Psoas muscle (tissue), 8 donors: ENCODE data around the gene KDM4C. TPM values are rescaled to one million over a fixed set of nuclear protein-coding genes. Genes with fewer than 3 reads are reported as not detected.
A peak's percentile ranks its signal among the peaks of the same experiment; 100 is the strongest.

ENCODE experiments used
- ATAC-seq, 4 donors: fragments of 200-7000 bp; cut with Tn5 transposase; one replicate each; pipeline ENCODE4 v1.9.1; 2020; ENCODE audit warnings: moderate library complexity in 3 of 4, mild to moderate bottlenecking in 2 of 4
- DNase-seq, 2 donors: peaks; one replicate each; pipeline ENCODE4 v3.0.0-alpha.2; 2020
- H3K27ac ChIP-seq: fragments of 200-600 bp; one replicate; pipeline ENCODE4 v1.8.0; 2022
- H3K27me3 ChIP-seq, 3 donors: fragments of 200-600 bp in 1 of 3; one replicate each; pipeline versions ENCODE4 v1.6.1 to v1.8.0; 2013 to 2022; ENCODE audit warnings: low read length in 2 of 3, mild to moderate bottlenecking in 2 of 3, moderate library complexity in 1 of 3; ENCODE audit not compliant: insufficient read depth in 3 of 3
- H3K36me3 ChIP-seq, 2 donors: fragments of 200-600 bp in 1 of 2; one replicate each; pipeline versions ENCODE4 v1.6.1 to v1.8.0; 2013 to 2022; ENCODE audit warnings: low read depth in 1 of 2, mild to moderate bottlenecking in 1 of 2, moderate library complexity in 1 of 2; ENCODE audit not compliant: insufficient read depth in 1 of 2
- H3K4me1 ChIP-seq: fragments of 200-600 bp; one replicate; pipeline ENCODE4 v1.8.0; 2022
- H3K4me3 ChIP-seq: fragments of 200-600 bp; one replicate; pipeline ENCODE4 v1.8.0; 2022; ENCODE audit warnings: mild to moderate bottlenecking
- H3K9me3 ChIP-seq: fragments of 200-600 bp; one replicate; pipeline ENCODE4 v1.8.0; 2022
- WGBS, 3 donors: extraction: QIAGEN DNeasy Blood & Tissue Kit; methylation state at CpG; one replicate each; pipeline versions ENCODE4 v1.1.6 to v1.1.7; 2013; 5-methylcytosine and 5-hydroxymethylcytosine counted together
- intact Hi-C, 2 donors: fragments of 100-400 bp; cut with DNase I; formaldehyde crosslinking; loops; one replicate each; pipeline versions ENCODE4 v1.11.0 to v1.14.2; 2022
- polyA plus RNA-seq, 3 donors: library from polyadenylated mRNA; stranded (reverse); fragments of 200-250 nt; gene quantifications; one replicate each; pipeline ENCODE4 v1.2.3, GENCODE V29; 2013
- total RNA-seq, 4 donors: library from RNA; stranded (reverse); fragmentation: NEBNext Ultra II Directional in 2 of 4; extraction: Animal tissue kit (Norgen Biotek cat#: 25700) in 2 of 4; gene quantifications; one replicate each; pipeline versions ENCODE4 v1.2.1 to v1.2.4, GENCODE V29; 2021 to 2023
- TF ChIP-seq, protein P1 (sequence below): fragments of 200-600 bp; IDR thresholded peaks from one replicate; pipeline ENCODE4 v1.8.0; 2022; ENCODE audit warnings: antibody characterized with exemption
- donor health status: healthy with polysubstance abuse.
- donor health status: DM: no; HTN: no; CAD: no; lungs with moderate emphysema.
- donor health status: Bipolar disorder and iron deficiency.
- donor health status: healthy.
- donor health status: DM: yes; HTN: yes; CAD: no.
- donor health status: DM: no; HTN: no; CAD: no.
- donor health status: DM: no; HTN: no; CAD: no.
- donor health status: DM: yes; HTN: yes; CAD: no.

KDM4C gene
- total and polyA plus RNA-seq, 7 donors, result 2.7 to 13.0 (median 10.1) TPM

DNA sequence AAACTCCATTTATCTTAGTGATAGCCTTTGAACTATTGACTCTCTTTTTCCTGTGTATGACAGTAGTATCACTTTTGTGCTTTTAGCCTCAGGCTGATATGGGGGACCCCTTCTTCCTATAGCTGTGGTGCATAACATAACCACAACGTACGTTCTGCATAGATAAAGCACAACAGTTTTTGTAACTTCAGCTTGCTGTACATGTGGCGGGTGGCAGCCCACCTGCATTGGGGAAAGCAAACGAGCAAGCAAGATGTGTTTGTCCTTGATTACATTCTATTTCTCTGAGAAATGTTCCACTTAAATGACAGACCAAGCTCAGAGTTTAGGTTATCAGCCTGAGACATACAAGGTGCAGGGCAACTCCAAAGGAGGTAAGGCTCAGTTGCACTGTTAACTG lies 309.4 kb downstream of the KDM4C start:
- no peak for DNase-seq
- peaks cover 0 to 4% of the 10 kb centered on the region in 2 donors for H3K36me3 ChIP-seq
- no peaks in the 10 kb centered on the region for H3K9me3 ChIP-seq
- H3K27ac ChIP-seq, result no peak overlapping the region
- TF ChIP-seq, protein P1, sequence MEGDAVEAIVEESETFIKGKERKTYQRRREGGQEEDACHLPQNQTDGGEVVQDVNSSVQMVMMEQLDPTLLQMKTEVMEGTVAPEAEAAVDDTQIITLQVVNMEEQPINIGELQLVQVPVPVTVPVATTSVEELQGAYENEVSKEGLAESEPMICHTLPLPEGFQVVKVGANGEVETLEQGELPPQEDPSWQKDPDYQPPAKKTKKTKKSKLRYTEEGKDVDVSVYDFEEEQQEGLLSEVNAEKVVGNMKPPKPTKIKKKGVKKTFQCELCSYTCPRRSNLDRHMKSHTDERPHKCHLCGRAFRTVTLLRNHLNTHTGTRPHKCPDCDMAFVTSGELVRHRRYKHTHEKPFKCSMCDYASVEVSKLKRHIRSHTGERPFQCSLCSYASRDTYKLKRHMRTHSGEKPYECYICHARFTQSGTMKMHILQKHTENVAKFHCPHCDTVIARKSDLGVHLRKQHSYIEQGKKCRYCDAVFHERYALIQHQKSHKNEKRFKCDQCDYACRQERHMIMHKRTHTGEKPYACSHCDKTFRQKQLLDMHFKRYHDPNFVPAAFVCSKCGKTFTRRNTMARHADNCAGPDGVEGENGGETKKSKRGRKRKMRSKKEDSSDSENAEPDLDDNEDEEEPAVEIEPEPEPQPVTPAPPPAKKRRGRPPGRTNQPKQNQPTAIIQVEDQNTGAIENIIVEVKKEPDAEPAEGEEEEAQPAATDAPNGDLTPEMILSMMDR, result no peak
- WGBS, 3 donors, result 72 to 74% (median 72%) methylated on average over 4 of the region's 4 CpGs
- H3K27me3 ChIP-seq, result no peaks in the 10 kb centered on the region
- intact Hi-C loops, result no loop called here
- H3K4me3 ChIP-seq, result no peak overlapping the region
- ATAC-seq, result no peak
- no peaks in the 10 kb centered on the region for H3K4me1 ChIP-seq

GRCh38 chr9:7071916-7072315 lies 314.1 kb downstream of the KDM4C start:
- intact Hi-C loops, result loop anchor here in 1 of 2 donors (10.0 kb wide), 1 partner anchor 293 kb away; no protein-coding TSS in a partner anchor

GRCh38 chr9:7073706-7074105 lies 315.9 kb downstream of the KDM4C start:
- peaks cover 3 to 17% of the 10 kb centered on the region in 2 donors for H3K36me3 ChIP-seq
- H3K27me3 ChIP-seq, result no peaks in the 10 kb centered on the region
- peaks cover 6% of the 10 kb centered on the region for H3K4me1 ChIP-seq
- intact Hi-C loops, result loop anchor here in 1 of 2 donors (10.0 kb wide), 1 partner anchor 291 kb away; no protein-coding TSS in a partner anchor
- DNase-seq (no peak), ATAC-seq (no peak)
- WGBS, 3 donors, result 93 to 96% (median 95%) methylated on average over 2 of the region's 2 CpGs
- H3K9me3 ChIP-seq, result no peaks in the 10 kb centered on the region
- TF ChIP-seq, protein P1, result no peak
- H3K4me3 ChIP-seq, result no peak overlapping the region
- no peak overlapping the region for H3K27ac ChIP-seq

More at GRCh38 chr9:7071916-7072315, 314.1 kb downstream of the KDM4C start:
- H3K4me3 ChIP-seq, result no peak overlapping the region
- 85 to 97% (median 87%) methylated on average over 1 of the region's 1 CpG for WGBS, 3 donors
- no peaks in the 10 kb centered on the region for H3K9me3 ChIP-seq
- ATAC-seq (no peak), DNase-seq (no peak)
- peaks cover under 1 to 8% of the 10 kb centered on the region in 2 donors for H3K36me3 ChIP-seq
- no peak overlapping the region for H3K27ac ChIP-seq
- TF ChIP-seq, protein P1, result no peak
- H3K27me3 ChIP-seq, result no peaks in the 10 kb centered on the region
- peaks cover 6% of the 10 kb centered on the region for H3K4me1 ChIP-seq

DNA sequence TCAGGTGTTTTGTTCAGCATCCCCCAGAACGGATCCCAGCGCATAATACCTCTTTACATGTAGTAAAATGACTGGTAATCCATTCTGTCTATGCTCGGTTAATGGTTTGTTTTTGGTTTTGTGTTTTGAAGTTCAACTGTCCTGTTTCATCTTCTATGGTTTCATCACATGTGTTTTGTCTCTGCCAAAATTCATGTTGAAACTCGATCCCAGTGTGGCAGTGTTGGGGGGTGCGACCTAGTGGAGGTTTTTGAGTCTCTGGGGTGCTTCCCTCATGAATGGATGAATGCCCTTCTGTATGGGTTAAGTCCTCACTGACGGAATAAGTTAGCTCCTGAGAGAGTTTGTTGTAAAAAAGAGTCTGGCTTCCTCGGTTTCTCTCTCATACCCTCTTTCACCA lies 317.4 kb downstream of the KDM4C start:
- Histone ChIP-seq H3K27ac (no peak overlapping the region), H3K4me3 (no peak overlapping the region), H3K9me3 (no peaks in the 10 kb centered on the region), H3K4me1 (peaks cover 6% of the 10 kb centered on the region), H3K36me3 (peaks cover 3 to 13% of the 10 kb centered on the region in 2 donors), H3K27me3 (no peaks in the 10 kb centered on the region)
- intact Hi-C loops, result loop anchor here in 1 of 2 donors (10.0 kb wide), 1 partner anchor 290 kb away; no protein-coding TSS in a partner anchor
- WGBS, 3 donors, result 42 to 58% (median 51%) methylated on average over 7 of the region's 7 CpGs
- no peak for DNase-seq
- TF ChIP-seq, protein P1, result no peak
- ATAC-seq, result peak in 3 of 4 donors; percentile 35 to 73 (median 53)

- Histone ChIP-seq H3K36me3 (peaks cover 3 to 13% of the 10 kb centered on the region in 2 donors), H3K27me3 (no peaks in the 10 kb centered on the region), H3K27ac (no peak overlapping the region), H3K9me3 (no peaks in the 10 kb centered on the region), H3K4me1 (peaks cover 6% of the 10 kb centered on the region), H3K4me3 (no peak overlapping the region)
- 93 to 97% (median 96%) methylated on average over 3 of the region's 3 CpGs for WGBS, 3 donors
- DNase-seq, result no peak
- intact Hi-C loops, result loop anchor here in 1 of 2 donors (10.0 kb wide), 1 partner anchor 286 kb away; no protein-coding TSS in a partner anchor
- TF ChIP-seq, protein P1, result no peak
- no peak for ATAC-seq
Observed at GRCh38 chr9:7079051-7079450, 321.3 kb downstream of the KDM4C start.
